Measurements from ENCODE around the gene RTL3.

- TF ChIP-seq ZNF274 (IDR thresholded peaks at IDR 0.05; ENCODE audit: low read depth, low read length) (no peak), YY1 (IDR thresholded peaks at IDR 0.05; ENCODE audit: insufficient read depth, insufficient read length) (no peak), SUZ12 (IDR thresholded peaks at IDR 0.05; ENCODE audit: extremely low read depth, insufficient read depth, insufficient read length) (no peak)
Measured at GRCh38 chrX:78693536-78693935, 34.4 kb upstream of the RTL3 start.
